ENCODE measurements around the gene TBC1D32.

DNA sequence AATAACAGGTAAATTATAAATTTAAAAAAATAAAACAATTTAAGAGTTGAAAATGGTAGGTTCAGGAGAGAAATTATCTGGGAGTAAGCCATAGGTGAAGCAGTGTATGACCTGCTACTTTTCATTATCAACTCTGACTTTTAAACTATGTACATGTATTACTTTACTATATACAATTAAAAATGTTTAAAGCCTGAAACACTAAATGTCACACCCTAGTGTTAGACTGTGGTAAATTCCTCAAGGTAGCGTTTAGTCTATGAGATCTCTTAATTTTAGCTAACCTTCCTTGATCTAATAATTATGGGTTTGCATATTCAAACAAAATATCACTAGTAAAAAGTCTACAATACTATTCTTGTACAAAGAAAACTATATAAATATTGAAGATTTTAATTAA lies 22.3 kb upstream of the TBC1D32 start:
- no peak for TF ChIP-seq CTCF (optimal IDR thresholded peaks at IDR 0.05 in 1 of 3, IDR thresholded peaks at IDR 0.05 in 1 of 3, conservative IDR thresholded peaks at IDR 0.05 in 1 of 3; ENCODE audit: extremely low read depth in 1 of 3, insufficient read depth in 2 of 3, low read length in 3 of 3)
- TF ChIP-seq EZH2 (IDR thresholded peaks at IDR 0.05; ENCODE audit: low read length), result no peak
